MCF 10A (cell line): Measurements from ENCODE around the gene MTCP1. TPM values are rescaled to one million over a fixed set of nuclear protein-coding genes. Genes with fewer than 3 reads are reported as not detected.

Source experiments
- BruUV-seq: library from RNA; stranded (reverse); fragments of 400-500 nt; replicated peaks from 2 replicates; lab custom pipeline; 2021; lab: Mats Ljungman, UMichigan
- CTCF ChIA-PET: fragments of 300-600 bp; sonication (Branson Sonifier 250); formaldehyde crosslinking; extraction: SDS; loops from one replicate; lab custom pipeline; 2021; ENCODE audit warnings: antibody characterized with exemption, inconsistent platforms; lab: Yijun Ruan, JAX
- POLR2A ChIA-PET: fragments of 300-600, 350-650 bp; sonication (Branson Sonifier 250); formaldehyde crosslinking; extraction: SDS; loops from one replicate; lab custom pipeline; 2020; ENCODE audit warnings: antibody characterized with exemption, inconsistent platforms; lab: Yijun Ruan, JAX
- DNase-seq: peaks from one replicate; pipeline ENCODE4 v3.0.0-alpha.2; 2018; ENCODE audit not compliant: unreplicated experiment
- H3K27ac Mint-ChIP-seq: one replicate; pipeline ENCODE4 v1.8.0; 2022; ENCODE audit warnings: mild to moderate bottlenecking, low read depth, mixed read lengths; ENCODE audit not compliant: unreplicated experiment
- H3K27me3 Mint-ChIP-seq: one replicate; pipeline ENCODE4 v1.8.0; 2022; ENCODE audit warnings: mixed read lengths; ENCODE audit not compliant: insufficient read depth, unreplicated experiment
- H3K36me3 Mint-ChIP-seq: one replicate; pipeline ENCODE4 v1.8.0; 2022; ENCODE audit warnings: mild to moderate bottlenecking, moderate library complexity, mixed read lengths; ENCODE audit not compliant: insufficient read depth, unreplicated experiment
- H3K4me1 Mint-ChIP-seq: one replicate; pipeline ENCODE4 v1.8.0; 2022; ENCODE audit warnings: mixed read lengths; ENCODE audit not compliant: insufficient read depth, unreplicated experiment
- H3K4me3 Mint-ChIP-seq: one replicate; pipeline ENCODE4 v1.8.0; 2022; ENCODE audit warnings: mild to moderate bottlenecking, moderate library complexity, mixed read lengths; ENCODE audit not compliant: unreplicated experiment
- H3K9me3 Mint-ChIP-seq: one replicate; pipeline ENCODE4 v1.8.0; 2022; ENCODE audit warnings: mixed read lengths; ENCODE audit not compliant: unreplicated experiment
- intact Hi-C: fragments of 100-400 bp; cut with micrococcal nuclease; formaldehyde crosslinking; loops from 2 replicates; pipeline ENCODE4 v1.14.1; 2022
- total RNA-seq: library from RNA; stranded (reverse); gene quantifications from 2 replicates; pipeline ENCODE4 v1.2.3, GENCODE V29; 2022
- TF ChIP-seq, protein P1 (sequence below): fragments of 200-600 bp; IDR thresholded peaks from one replicate; pipeline ENCODE4 v1.8.0; 2022; ENCODE audit warnings: antibody characterized with exemption, mild to moderate bottlenecking; ENCODE audit not compliant: unreplicated experiment

The MTCP1 gene
- total RNA-seq, 1 experiment from 2014 or later = 21.3 TPM

DNA sequence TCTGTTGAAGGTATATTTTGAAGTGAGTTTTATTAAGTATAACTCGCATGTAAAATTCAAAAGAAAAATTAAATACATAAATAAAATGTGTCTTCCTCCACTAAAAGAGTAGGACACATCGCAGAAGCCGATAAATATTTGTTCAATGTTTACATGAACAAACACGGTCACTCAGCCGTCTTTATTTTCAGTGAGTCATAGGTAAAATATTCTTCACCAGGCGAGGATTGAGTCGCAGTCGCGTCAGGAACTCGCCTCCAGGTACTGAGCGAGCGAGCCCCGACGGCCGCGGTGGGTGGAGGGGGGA, 44.6 kb downstream of the MTCP1 start:
- Mint-ChIP-seq H3K9me3 (no peaks in the 10 kb centered on the region), H3K36me3 (no peaks in the 10 kb centered on the region), H3K27ac (peak overlapping the region; percentile 90), H3K27me3 (peaks cover 41% of the 10 kb centered on the region), H3K4me1 (peaks cover 13% of the 10 kb centered on the region), H3K4me3 (peak overlapping the region; percentile 75)
- ChIA-PET POLR2A (interaction anchor here (0.8 to 3.4 kb wide), 14 partner anchors 9 to 190 kb away, joined by 3 to 35 read pairs (median 6); partner anchors contain the start of genes BRCC3, CMC4, MTCP1 and VBP1), CTCF (interaction anchor here (0.8 to 1.3 kb wide), 3 partner anchors 31 to 109 kb away, joined by 3 to 4 read pairs (median 4); no protein-coding TSS in a partner anchor)
- no peak for DNase-seq
- BruUV-seq = no TSS peak
- intact Hi-C loops = loop anchor here (2.0 kb wide), 1 partner anchor 44 kb away; the partner anchor contains the start of genes BRCC3, CMC4 and MTCP1
- TF ChIP-seq, protein P1, sequence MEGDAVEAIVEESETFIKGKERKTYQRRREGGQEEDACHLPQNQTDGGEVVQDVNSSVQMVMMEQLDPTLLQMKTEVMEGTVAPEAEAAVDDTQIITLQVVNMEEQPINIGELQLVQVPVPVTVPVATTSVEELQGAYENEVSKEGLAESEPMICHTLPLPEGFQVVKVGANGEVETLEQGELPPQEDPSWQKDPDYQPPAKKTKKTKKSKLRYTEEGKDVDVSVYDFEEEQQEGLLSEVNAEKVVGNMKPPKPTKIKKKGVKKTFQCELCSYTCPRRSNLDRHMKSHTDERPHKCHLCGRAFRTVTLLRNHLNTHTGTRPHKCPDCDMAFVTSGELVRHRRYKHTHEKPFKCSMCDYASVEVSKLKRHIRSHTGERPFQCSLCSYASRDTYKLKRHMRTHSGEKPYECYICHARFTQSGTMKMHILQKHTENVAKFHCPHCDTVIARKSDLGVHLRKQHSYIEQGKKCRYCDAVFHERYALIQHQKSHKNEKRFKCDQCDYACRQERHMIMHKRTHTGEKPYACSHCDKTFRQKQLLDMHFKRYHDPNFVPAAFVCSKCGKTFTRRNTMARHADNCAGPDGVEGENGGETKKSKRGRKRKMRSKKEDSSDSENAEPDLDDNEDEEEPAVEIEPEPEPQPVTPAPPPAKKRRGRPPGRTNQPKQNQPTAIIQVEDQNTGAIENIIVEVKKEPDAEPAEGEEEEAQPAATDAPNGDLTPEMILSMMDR = no peak

- DNase-seq = no peak
- intact Hi-C loops = no loop called here
- H3K36me3 Mint-ChIP-seq = no peaks in the 10 kb centered on the region
- BruUV-seq = no TSS peak
- TF ChIP-seq, protein P1 = no peak
- CTCF ChIA-PET = no interaction called here
- H3K27me3 Mint-ChIP-seq = peaks cover 40% of the 10 kb centered on the region
- no peaks in the 10 kb centered on the region for H3K9me3 Mint-ChIP-seq
- POLR2A ChIA-PET = interaction anchor here (0.6 kb wide), 1 partner anchor 45 kb away, joined by 3 read pairs; no protein-coding TSS in a partner anchor
- peaks cover 13% of the 10 kb centered on the region for H3K4me1 Mint-ChIP-seq
- H3K4me3 Mint-ChIP-seq = no peak overlapping the region
- H3K27ac Mint-ChIP-seq = no peak overlapping the region
Measured at GRCh38 chrX:155023907-155024833, 46.8 kb downstream of the MTCP1 start.

GRCh38 chrX:155022585-155022984, 48.4 kb downstream of the MTCP1 start, which contains the start of gene F8:
F8 (minus strand) TSS chrX:155022723; CDS start chrX:155022552, 171 bp downstream.
- Mint-ChIP-seq H3K27me3 (peaks cover 40% of the 10 kb centered on the region), H3K27ac (no peak within 1 kb of the TSS), H3K4me1 (peaks cover 7% of the 10 kb centered on the region), H3K36me3 (no peaks in the 10 kb centered on the region), H3K4me3 (no peak within 1 kb of the TSS), H3K9me3 (no peaks in the 10 kb centered on the region)
- no peak for DNase-seq
- BruUV-seq = no TSS peak
- POLR2A ChIA-PET = no interaction called here
- CTCF ChIA-PET = interaction anchor here (1.4 to 1.6 kb wide), 2 partner anchors 27 to 42 kb away, joined by 4 to 5 read pairs; no protein-coding TSS in a partner anchor
- TF ChIP-seq, protein P1 = no peak
- intact Hi-C loops = no loop called here

- CTCF ChIA-PET = interaction anchor here (0.6 kb wide), 1 partner anchor 153 kb away, joined by 3 read pairs; no protein-coding TSS in a partner anchor
- Mint-ChIP-seq H3K4me3 (no peak overlapping the region), H3K27me3 (peaks cover 54% of the 10 kb centered on the region), H3K27ac (no peak overlapping the region), H3K9me3 (no peaks in the 10 kb centered on the region), H3K36me3 (no peaks in the 10 kb centered on the region), H3K4me1 (peaks cover 7% of the 10 kb centered on the region)
- TF ChIP-seq, protein P1 = no peak
- no peak for DNase-seq
- POLR2A ChIA-PET = no interaction called here
- intact Hi-C loops = no loop called here
- no TSS peak for BruUV-seq
Measured at GRCh38 chrX:155020591-155020990, 50.3 kb downstream of the MTCP1 start.
